Measurements from ENCODE around the gene CTNND2.

Gene CTNND2

DNA sequence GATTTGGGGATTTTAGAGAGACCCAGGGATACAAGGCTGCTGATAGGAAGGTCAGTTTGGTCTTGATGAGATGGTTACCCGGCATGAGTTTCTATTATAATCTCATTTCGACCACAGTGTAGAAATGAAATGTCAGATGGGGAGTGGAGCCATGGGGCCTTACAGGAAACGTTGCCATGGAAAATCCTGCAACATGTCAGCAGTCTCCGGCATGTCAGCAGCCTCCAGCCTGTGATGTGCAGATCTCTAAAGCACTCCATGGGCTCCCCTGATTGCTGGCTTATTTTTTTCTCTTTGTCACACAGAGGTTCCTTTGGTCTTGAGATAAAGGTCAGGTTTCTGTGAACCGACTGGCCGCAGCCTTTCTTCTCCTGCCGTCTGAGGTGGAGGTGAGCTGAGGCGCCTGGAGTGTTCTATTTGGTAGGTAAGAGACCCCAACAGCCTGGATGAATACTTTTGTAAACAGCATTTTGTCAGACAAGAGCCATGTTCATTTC, 934.5 kb downstream of the CTNND2 start:
- DNase-seq, result no peak

DNA sequence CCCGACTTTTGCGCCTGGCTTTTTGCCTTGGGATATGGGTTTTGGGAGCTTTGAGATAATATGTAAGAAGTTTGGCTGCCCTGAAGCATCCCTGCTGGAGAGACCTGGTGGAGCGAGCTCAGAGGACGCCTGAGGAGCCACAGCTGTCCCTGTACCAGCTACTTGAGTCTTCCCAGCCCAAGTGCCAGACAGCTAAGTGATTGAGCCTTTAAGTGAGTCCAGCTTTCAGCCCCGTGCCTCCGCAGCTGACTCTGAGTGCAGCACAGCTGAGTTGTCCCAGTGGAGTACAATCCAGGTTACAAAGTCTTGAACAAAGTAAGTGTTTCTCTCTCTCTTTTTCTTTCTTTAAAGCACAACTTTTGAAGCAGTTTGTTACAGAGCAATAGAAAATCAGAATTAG, 939.4 kb downstream of the CTNND2 start:
- no peak for DNase-seq

DNA sequence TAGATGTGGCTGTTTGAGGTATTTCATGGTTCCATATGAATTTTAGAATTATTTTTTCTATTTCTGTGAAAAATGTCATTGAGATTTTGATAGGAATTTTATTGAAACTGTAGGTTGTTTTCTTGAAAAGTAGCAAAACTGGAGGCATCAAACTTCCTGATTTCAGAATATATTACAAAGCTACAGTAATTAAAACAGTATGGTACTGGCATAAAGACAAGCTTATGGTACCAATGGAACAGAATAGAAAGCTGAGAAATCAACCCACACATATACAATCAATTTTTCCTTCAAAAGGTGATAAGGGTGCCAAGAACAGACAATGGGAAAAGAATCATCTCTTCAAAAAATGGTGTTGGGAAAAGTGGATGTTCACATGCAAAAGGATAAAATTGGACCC, 945.5 kb downstream of the CTNND2 start:
- no peak for DNase-seq

DNA sequence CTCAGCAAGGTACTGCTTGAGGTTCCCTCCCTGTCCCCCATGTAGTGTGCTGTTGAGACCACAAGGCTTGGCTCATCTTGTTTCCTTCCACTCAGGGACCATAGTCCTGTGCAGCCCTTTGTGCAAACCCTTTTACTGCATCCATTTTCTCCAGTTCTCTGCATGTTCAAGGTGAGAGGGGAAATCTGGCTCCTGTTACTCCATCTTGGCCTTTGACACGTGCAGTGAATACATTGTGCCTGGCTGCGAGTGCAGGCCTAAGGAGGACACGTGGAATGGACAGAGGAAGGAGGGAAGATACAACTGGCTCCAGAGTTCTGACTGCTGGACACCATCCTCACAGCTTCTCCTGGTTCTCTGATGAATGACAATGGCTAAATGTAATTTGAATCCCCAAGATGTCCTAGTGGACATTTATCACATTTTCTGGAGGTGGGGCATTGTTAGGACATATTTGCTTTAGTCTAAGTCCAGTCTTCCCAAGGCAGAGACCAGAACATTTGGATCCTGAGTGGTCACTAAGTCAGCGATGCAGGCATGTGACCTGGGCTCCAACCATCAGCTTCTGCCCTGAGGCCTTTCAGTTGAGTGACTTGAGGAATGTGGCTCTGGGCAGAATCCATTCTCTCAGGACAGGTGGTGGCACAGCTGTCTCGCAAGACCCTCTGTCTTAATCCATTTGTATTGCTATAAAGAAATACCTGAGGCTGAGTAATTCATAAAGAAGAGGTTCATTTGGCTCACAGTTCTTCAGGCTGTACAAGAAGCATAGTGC, 954.2 kb downstream of the CTNND2 start:
- DNase-seq, result no peak

DNA sequence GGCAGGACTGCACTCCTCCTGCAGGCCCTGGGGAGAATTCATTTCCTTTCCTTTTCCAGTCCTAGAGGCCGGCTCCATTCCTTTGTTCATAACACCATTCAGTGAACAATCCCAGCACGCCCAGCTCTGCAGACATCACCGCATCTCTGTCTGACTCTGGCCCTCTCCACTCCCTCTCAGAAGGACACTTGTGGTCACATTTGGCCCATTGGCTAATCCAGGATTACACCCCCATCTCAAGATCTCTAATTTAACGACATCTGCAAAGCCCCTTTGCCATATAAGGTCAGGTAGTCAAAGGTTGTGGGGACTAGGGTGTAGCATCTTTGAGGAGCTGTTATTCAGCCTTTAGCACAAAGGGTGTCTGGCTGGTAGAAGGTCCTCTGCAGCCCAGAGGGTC, 958.2 kb downstream of the CTNND2 start:
- no peak for DNase-seq

DNA sequence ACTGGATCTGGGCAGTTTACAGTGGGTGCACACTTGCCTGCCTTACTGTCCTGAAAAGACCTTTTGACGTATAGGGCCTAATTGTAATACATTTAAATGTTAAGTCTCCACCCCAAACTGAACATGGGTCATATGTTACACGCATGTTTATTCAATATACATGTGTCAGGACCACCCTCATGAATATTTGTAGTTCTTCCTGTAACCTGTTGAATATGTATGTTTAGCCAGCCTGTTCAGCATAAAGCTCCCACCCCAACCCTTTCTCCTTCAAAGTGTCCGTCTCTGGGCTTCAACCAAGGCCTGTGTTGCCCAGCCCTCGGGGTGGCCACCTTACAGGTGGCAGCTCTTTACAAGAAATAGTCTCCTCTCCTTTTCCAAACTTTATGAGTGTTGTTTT, 962.3 kb downstream of the CTNND2 start:
- no peak for DNase-seq

DNA sequence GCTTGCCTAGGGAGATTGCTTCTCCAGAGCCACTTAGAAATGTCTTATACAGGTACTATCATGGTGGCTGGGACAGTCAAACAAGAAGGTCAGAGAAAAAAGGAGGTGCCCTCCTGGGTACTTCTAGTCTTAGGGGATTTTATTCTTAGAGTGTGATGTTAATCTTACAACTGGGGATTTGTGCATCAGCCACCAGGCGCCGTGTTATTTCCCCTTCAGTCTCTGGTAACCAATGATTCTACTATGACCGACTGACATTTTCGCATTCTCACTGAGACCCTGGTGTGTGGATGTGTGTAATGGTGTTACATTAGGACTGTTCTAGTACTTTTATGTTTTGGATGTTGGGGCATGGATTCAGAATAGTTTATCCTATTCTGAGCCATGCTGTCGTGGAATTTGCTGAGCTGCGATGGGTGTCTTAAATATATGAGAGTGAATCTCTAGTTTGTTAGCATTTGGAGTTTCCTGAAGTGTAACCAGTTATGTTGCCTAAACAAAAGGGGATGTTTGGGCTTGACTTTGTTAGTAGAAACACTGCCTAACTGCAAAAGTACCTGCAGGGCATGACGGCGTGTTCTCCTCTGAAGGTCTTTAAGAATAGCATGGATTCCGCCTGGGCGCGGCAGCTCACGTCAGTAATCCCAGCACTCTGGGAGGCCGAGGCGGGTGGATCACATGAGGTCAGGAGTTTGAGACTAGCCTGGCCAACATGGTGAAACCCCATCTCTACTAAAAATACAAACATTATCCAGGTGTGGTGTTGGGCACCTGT, 968.0 kb downstream of the CTNND2 start:
- no peak for DNase-seq

DNA sequence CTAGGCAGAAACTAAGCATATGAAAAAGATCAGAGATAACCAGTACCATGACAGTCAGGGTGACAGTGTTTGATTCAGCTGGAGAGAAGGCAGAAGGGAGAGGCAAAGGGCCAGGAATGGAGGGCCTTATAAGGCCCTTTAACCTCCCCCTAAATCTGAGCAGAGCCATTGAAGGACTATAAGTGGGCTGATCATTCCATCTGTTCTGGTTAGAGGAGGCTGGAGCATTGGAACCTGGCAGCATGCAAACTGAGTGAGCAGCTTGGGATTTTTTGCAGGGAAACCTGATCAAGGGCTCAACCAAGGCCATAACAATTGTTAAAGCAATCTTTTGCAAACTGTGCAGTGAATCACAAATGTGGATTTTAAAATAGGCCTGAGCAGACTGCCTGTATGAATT, 968.7 kb downstream of the CTNND2 start:
- DNase-seq, result no peak

DNA sequence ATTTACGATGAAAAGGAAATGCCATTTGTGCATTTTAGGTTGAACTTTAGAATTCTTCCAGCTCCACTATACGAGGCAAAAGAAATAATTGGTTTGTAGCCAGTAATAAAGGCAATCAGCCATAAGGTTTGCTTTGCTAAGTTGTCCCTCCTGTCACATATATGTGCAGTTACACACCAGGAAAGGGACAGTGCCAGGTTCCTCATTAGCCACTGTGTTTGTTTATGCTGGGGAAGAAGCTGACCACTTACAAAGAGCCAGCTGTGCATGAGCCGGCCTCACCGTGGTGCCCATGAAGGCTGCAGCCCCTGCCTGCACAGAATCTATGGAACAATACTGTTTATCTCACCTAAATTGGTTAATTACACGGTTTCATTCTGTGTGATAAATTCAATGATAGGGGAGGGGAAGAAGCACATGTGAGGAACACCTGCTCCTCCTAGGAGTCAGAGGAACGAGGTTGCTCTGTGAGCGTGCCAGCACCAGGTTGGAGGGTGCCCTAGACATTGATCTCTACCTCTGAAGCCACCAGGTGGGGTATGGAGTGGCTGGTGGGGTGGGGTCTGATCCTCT, 969.4 kb downstream of the CTNND2 start:
- no peak for DNase-seq

DNA sequence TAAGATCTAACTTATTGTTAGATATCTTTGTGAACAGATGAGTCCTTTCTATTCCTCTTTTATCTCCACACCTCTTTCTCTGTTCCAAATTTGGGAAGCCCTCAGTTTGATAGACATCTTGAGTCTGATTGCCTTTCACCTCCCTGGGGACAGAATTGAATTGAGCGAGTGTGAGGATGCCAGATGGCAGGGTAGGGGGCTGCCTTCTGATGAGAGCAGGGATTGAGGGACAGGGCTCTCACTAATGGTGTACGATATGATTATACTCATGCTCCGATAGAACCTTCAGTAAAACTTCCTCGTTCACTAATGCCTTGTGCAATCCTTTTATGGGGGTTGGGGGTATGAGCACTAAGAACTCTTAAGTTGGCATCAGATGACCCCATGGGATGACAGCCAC, 971.1 kb downstream of the CTNND2 start:
- DNase-seq, result no peak

DNA sequence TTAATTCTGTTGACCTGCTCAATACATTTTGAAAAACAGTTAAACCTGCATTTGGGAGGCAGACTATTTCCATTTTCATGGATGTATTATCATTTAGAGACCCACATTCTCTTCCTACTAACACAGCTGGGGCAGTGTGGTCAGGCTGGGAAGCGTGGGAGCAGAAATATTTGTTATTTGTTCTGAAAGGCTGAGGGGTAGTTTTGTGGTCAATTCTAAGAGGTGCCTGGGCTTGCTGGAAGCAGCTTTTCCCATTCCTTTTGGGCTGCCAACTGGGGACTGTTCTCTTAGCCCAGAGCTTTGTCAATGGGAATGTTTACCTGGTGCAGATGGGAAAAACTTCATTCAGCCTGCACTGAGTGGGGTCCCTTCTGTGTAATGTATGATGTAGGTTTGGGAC, 971.8 kb downstream of the CTNND2 start:
- DNase-seq, result no peak

DNA sequence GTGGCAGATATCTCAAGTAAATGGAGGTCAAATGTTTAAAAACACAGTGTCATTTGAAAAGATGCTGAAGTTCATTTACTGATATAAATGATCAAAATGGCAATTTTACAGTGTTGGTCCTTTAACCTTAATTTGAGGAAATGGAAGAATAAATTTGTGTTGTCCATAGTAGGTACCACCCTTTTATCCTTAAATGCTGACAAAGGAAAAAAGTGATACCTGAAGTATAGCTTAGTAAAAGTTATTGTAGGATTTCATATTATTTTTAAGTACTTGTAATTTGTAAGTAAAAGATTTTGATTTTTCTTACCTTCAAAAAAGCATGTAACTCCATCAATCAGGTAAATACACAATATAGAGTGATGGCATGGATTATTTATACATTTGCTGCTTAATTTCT, 976.6 kb downstream of the CTNND2 start:
- DNase-seq, result no peak

DNA sequence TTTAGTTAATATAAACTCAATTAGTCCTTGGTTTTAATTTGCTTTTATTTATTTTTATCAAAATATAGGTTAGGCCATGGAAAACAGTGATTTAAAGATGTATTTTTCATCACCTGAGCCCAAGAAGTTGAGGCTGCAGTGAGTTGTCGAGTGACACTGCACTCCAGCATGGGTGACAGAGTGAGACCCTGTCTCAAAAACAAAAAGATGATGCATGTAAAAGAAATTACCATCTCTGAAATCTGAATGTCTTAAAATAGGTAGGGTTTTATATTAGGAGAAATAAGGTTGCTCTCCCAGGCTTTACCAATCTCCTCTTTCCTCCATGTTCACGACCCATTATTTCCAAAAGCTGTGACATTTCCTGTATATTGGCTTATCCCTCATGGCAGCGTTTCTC, 980.9 kb downstream of the CTNND2 start:
- DNase-seq, result no peak
